Nasal cavity respiratory epithelium epithelial cell of viscerocranial mucosa (primary cell): ENCODE results near the gene PRM3. TPM values are rescaled to one million over a fixed set of nuclear protein-coding genes. Genes with fewer than 3 reads are reported as not detected.

Source experiments
- total RNA-seq: library from RNA; depleted of rRNA; stranded (reverse); fragments of >200 nt; gene quantifications from 2 replicates; pipeline ENCODE4 v1.2.3, GENCODE V29; 2014

The PRM3 gene
- not detected in 2 replicates for total RNA-seq

GRCh38 chr16:11272921-11273720, at the start of gene PRM3:
Gene PRM3, minus strand, starts transcription at chr16:11273629. Its CDS starts 34 bp downstream, at chr16:11273595.

GRCh38 chr16:11280616-11281522, 7.4 kb upstream of the PRM3 start, which contains the start of gene PRM1:
Gene PRM1, minus strand, starts transcription at chr16:11281330. Its CDS starts 92 bp downstream, at chr16:11281238.

GRCh38 chr16:11276143-11276895, 2.9 kb upstream of the PRM3 start, which contains the start of gene PRM2:
Gene PRM2, minus strand, starts transcription at chr16:11276480. Its CDS starts 110 bp downstream, at chr16:11276370.

GRCh38 chr16:11268921-11269375, 4.5 kb downstream of the PRM3 start, which contains the start of gene TNP2:
Gene TNP2, minus strand, starts transcription at chr16:11269325. Its CDS starts 63 bp downstream, at chr16:11269262.

GRCh38 chr16:11255737-11256660, 17.4 kb downstream of the PRM3 start, which contains the start of gene SOCS1:
Gene SOCS1, minus strand, starts transcription at chr16:11256204. Its CDS starts 726 bp downstream, at chr16:11255478.

Other genes starting within 250 kb of the PRM3 start
- gene SOCS1, start 17.4 kb downstream of the PRM3 start, total RNA-seq, result 1.4 and 1.9 TPM in 2 replicates
- not detected in 2 replicates for gene TNP2, start 4.3 kb downstream of the PRM3 start, total RNA-seq
- gene PRM2, start 2.9 kb upstream of the PRM3 start, total RNA-seq, result not detected in 2 replicates
- not detected in 2 replicates for gene PRM1, start 7.7 kb upstream of the PRM3 start, total RNA-seq
- 2.4 and 2.5 TPM in 2 replicates for gene RMI2, start 71.8 kb upstream of the PRM3 start, total RNA-seq